Osteoblast (primary cell): ENCODE data around the gene ADAT2. TPM values are rescaled to one million over a fixed set of nuclear protein-coding genes. Genes with fewer than 3 reads are reported as not detected.
A peak's percentile ranks its signal among the peaks of the same experiment; 100 is the strongest.

Experiments used
- DNase-seq: peaks from one replicate; pipeline ENCODE4 v3.0.0; 2011; ENCODE audit warnings: low spot score, mixed read lengths; ENCODE audit not compliant: insufficient read length; ENCODE audit errors: missing footprints
- H2AFZ ChIP-seq: 2 replicates; pipeline ENCODE4 v1.6.0; 2011; ENCODE audit warnings: mild to moderate bottlenecking, low read length
- H3K27ac ChIP-seq: 2 replicates; pipeline ENCODE4 v1.5.1; 2011; ENCODE audit warnings: mild to moderate bottlenecking, low read depth, low read length, moderate library complexity
- H3K27me3 ChIP-seq: 2 replicates; pipeline ENCODE4 v1.6.0; 2012; ENCODE audit warnings: mild to moderate bottlenecking, control low read depth, inconsistent platforms, low read length, moderate library complexity; ENCODE audit not compliant: insufficient read depth
- H3K36me3 ChIP-seq: 2 replicates; pipeline ENCODE4 v1.5.1; 2011; ENCODE audit warnings: mild to moderate bottlenecking, low read length, control low read depth, moderate library complexity; ENCODE audit not compliant: insufficient read depth
- H3K4me1 ChIP-seq: 2 replicates; pipeline ENCODE4 v1.5.1; 2011; ENCODE audit warnings: mild to moderate bottlenecking, low read length, control low read depth, moderate library complexity; ENCODE audit not compliant: insufficient read depth
- H3K4me2 ChIP-seq: 2 replicates; pipeline ENCODE4 v1.6.0; 2011; ENCODE audit warnings: mild to moderate bottlenecking, low read length; ENCODE audit not compliant: insufficient read depth
- H3K4me3 ChIP-seq: fragments of 200-600 bp; sonication (generic); 3 replicates; pipeline ENCODE4 v1.5.1; 2012; ENCODE audit warnings: mild to moderate bottlenecking, low read length, inconsistent platforms; ENCODE audit not compliant: insufficient read depth
- H3K79me2 ChIP-seq: 2 replicates; pipeline ENCODE4 v1.6.0; 2012; ENCODE audit warnings: mild to moderate bottlenecking, low read length, control low read depth, inconsistent platforms; ENCODE audit not compliant: insufficient read depth
- H3K9me3 ChIP-seq: 2 replicates; pipeline ENCODE4 v1.5.1; 2011; ENCODE audit warnings: low read depth, low read length, control low read depth
- H4K20me1 ChIP-seq: 2 replicates; pipeline ENCODE4 v1.6.0; 2012; ENCODE audit warnings: mild to moderate bottlenecking, low read length, control low read depth; ENCODE audit not compliant: insufficient read depth
- CTCF ChIP-seq: IDR thresholded peaks from 2 replicates; pipeline ENCODE4 v1.5.1; 2011; ENCODE audit warnings: mild to moderate bottlenecking, low read depth, low read length, moderate library complexity; ENCODE audit errors: extremely low read depth
- total RNA-seq: library from RNA; depleted of rRNA; stranded (reverse); fragments of >200 nt; gene quantifications from 2 replicates; pipeline ENCODE4 v1.2.3, GENCODE V29; 2012

The ADAT2 gene
- total RNA-seq = 2.2 and 3.8 TPM in 2 replicates

GRCh38 chr6:143450453-143451371 is at the start of gene ADAT2, which contains the start of gene PEX3:
Gene ADAT2 (minus strand): TSS chr6:143450695. CDS start chr6:143450658, 37 bp downstream.
Gene PEX3 (plus strand): TSS chr6:143450805. CDS start chr6:143451043, 238 bp downstream.
- Histone ChIP-seq H2AFZ (peak within 1 kb of the TSS; percentile 95), H3K4me1 (peaks cover 19% of the 10 kb centered on the region), H3K4me2 (peak within 1 kb of the TSS; percentile 96), H4K20me1 (no peaks in the 10 kb centered on the region), H3K36me3 (peaks cover 4% of the 10 kb centered on the region), H3K79me2 (peaks cover 60% of the 10 kb centered on the region), H3K27ac (peak within 1 kb of the TSS; percentile 72), H3K4me3 (peak within 1 kb of the TSS; percentile 79), H3K9me3 (no peaks in the 10 kb centered on the region), H3K27me3 (no peaks in the 10 kb centered on the region)
- peak; percentile 93 for DNase-seq
- no peak for TF ChIP-seq CTCF

GRCh38 chr6:143498428-143498827 is 47.9 kb upstream of the ADAT2 start:
- Histone ChIP-seq H3K79me2 (no peaks in the 10 kb centered on the region), H4K20me1 (no peaks in the 10 kb centered on the region), H2AFZ (no peak overlapping the region), H3K27ac (no peak overlapping the region), H3K36me3 (peaks cover 23% of the 10 kb centered on the region), H3K4me1 (no peaks in the 10 kb centered on the region), H3K27me3 (no peaks in the 10 kb centered on the region), H3K4me2 (no peak overlapping the region), H3K9me3 (no peaks in the 10 kb centered on the region), H3K4me3 (no peak overlapping the region)
- no peak for DNase-seq
- TF ChIP-seq CTCF = no peak

GRCh38 chr6:143496974-143497373 is 46.5 kb upstream of the ADAT2 start:
- Histone ChIP-seq H3K36me3 (peaks cover 23% of the 10 kb centered on the region), H3K4me1 (no peaks in the 10 kb centered on the region), H3K27me3 (no peaks in the 10 kb centered on the region), H3K27ac (no peak overlapping the region), H3K9me3 (no peaks in the 10 kb centered on the region), H4K20me1 (no peaks in the 10 kb centered on the region), H3K79me2 (no peaks in the 10 kb centered on the region), H3K4me2 (no peak overlapping the region), H3K4me3 (no peak overlapping the region), H2AFZ (no peak overlapping the region)
- no peak for DNase-seq
- no peak for TF ChIP-seq CTCF

- Histone ChIP-seq H4K20me1 (no peaks in the 10 kb centered on the region), H3K79me2 (no peaks in the 10 kb centered on the region)
- no peak for TF ChIP-seq CTCF
Measured at GRCh38 chr6:143490775-143491174, 40.3 kb upstream of the ADAT2 start.

More at GRCh38 chr6:143490775-143491174, 40.3 kb upstream of the ADAT2 start:
- no peak for DNase-seq
- H3K27ac ChIP-seq = no peak overlapping the region
- H3K9me3 ChIP-seq = no peaks in the 10 kb centered on the region
- H3K36me3 ChIP-seq = peaks cover 6% of the 10 kb centered on the region
- no peak overlapping the region for H3K4me2 ChIP-seq
- peaks cover 2% of the 10 kb centered on the region for H3K4me1 ChIP-seq
- H2AFZ ChIP-seq = no peak overlapping the region
- no peaks in the 10 kb centered on the region for H3K27me3 ChIP-seq
- no peak overlapping the region for H3K4me3 ChIP-seq
